PFSK-1 (cell line): ENCODE data around the gene THSD7B.

Source experiments
- FOXP2 ChIP-seq: optimal IDR thresholded peaks from 2 replicates; pipeline ENCODE3; 2011; ENCODE audit warnings: borderline replicate concordance, control low read depth, inconsistent platforms; ENCODE audit not compliant: insufficient read depth; ENCODE audit errors: extremely low read length, extremely low read depth
- POLR2AphosphoS5 ChIP-seq: IDR thresholded peaks from 2 replicates; pipeline ENCODE4 v1.6.1; 2012; ENCODE audit warnings: low read depth, mild to moderate bottlenecking, control low read depth, low read length, moderate library complexity
- REST ChIP-seq, 2 experiments: IDR thresholded peaks; 2 replicates each; pipeline versions ENCODE4 v1.6.1 to v1.8.0; 2011 to 2012; ENCODE audit warnings: low read depth in 2 of 2, low read length in 2 of 2, control low read depth in 1 of 2, inconsistent platforms in 1 of 2, mild to moderate bottlenecking in 1 of 2, moderate library complexity in 1 of 2; ENCODE audit not compliant: insufficient read depth in 1 of 2
- SIN3A ChIP-seq: IDR thresholded peaks from 2 replicates; pipeline ENCODE4 v1.6.1; 2012; ENCODE audit warnings: mild to moderate bottlenecking, low read length, moderate library complexity, borderline replicate concordance; ENCODE audit not compliant: insufficient read depth
- TAF1 ChIP-seq: IDR thresholded peaks from 2 replicates; pipeline ENCODE4 v1.6.1; 2012; ENCODE audit warnings: low read length, control low read depth, borderline replicate concordance; ENCODE audit not compliant: insufficient read depth

THSD7B gene

GRCh38 chr2:136986605-136987221 lies 221.4 kb downstream of the THSD7B start:
- TF ChIP-seq POLR2AphosphoS5 (no peak), TAF1 (no peak), FOXP2 (no peak), SIN3A (no peak), REST (IDR thresholded peaks at IDR 0.05; ENCODE audit: insufficient read depth in 1 of 2, low read depth in 2 of 2, low read length in 2 of 2) (no peak)

GRCh38 chr2:136990316-136990715 lies 225.0 kb downstream of the THSD7B start:
- TF ChIP-seq SIN3A (no peak), TAF1 (no peak), FOXP2 (no peak), REST (IDR thresholded peaks at IDR 0.05; ENCODE audit: insufficient read depth in 1 of 2, low read depth in 2 of 2, low read length in 2 of 2) (no peak), POLR2AphosphoS5 (no peak)

DNA sequence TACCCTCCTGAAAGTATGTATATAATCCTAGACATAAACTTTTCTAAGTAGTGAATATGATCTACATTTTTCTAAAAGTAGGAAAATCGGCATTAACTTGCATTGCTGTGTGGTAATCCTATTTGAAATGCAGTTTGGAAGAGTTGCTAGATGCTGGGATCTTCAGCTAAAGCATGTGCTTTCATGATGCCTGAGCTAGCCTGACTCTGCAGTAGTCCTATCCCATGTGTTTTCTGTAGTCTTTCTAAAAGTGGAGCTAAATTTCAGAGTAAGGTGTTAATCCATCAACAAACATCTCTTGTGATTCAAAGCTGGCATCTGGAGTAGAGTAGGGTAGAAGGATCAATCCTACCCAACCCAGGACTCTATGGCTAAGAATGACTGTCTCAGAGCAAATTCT lies 229.4 kb downstream of the THSD7B start:
- TF ChIP-seq FOXP2 (no peak), POLR2AphosphoS5 (no peak), REST (IDR thresholded peaks at IDR 0.05; ENCODE audit: insufficient read depth in 1 of 2, low read depth in 2 of 2, low read length in 2 of 2) (no peak), TAF1 (no peak), SIN3A (no peak)

GRCh38 chr2:136997557-136997956 lies 232.2 kb downstream of the THSD7B start:
- TF ChIP-seq TAF1 (no peak), POLR2AphosphoS5 (no peak)

DNA sequence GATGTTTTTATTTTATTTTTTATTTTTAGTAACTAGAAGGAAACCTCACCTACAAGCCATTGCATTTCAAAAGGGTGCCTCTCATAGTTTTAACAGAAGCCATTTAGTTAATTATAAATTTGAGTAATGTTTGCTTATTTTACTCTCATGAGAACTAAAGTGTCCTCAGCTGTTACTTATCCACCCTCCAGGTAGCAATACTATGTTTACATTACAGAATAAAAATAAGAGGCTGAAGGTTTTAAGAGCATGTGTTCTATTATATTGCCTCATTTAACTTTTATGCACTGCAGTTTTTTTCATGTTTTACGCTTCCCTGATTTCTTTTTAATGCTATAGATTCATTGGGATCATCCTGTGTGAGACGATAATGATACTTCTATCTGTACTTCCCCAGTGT lies 235.5 kb downstream of the THSD7B start:
- TF ChIP-seq SIN3A (no peak), TAF1 (no peak), POLR2AphosphoS5 (no peak), FOXP2 (no peak), REST (IDR thresholded peaks at IDR 0.05; ENCODE audit: insufficient read depth in 1 of 2, low read depth in 2 of 2, low read length in 2 of 2) (no peak)
